IMR-90 (cell line): ENCODE measurements around the gene PI4KA. TPM values are rescaled to one million over a fixed set of nuclear protein-coding genes. Genes with fewer than 3 reads are reported as not detected.

ENCODE experiments used
- ATAC-seq: fragments of 200-7000 bp; cut with Tn5 transposase; 2 replicates; pipeline ENCODE4 v1.9.1; 2020; ENCODE audit warnings: low read depth, mild to moderate bottlenecking, moderate library complexity
- BruUV-seq: library from RNA; stranded (reverse); fragments of 400-500 nt; replicated peaks from 2 replicates; lab custom pipeline; 2021; lab: Mats Ljungman, UMichigan
- CTCF ChIA-PET: fragments of 300-600 bp; formaldehyde crosslinking; extraction: SDS; loops from one replicate; lab custom pipeline; 2021; ENCODE audit warnings: antibody characterized with exemption; lab: Yijun Ruan, JAX
- POLR2A ChIA-PET: fragments of 300-600 bp; sonication (Branson Sonifier 250); formaldehyde crosslinking; loops from one replicate; lab custom pipeline; 2022; ENCODE audit warnings: antibody characterized with exemption; ENCODE audit not compliant: unreplicated experiment; lab: Charles Lee
- DNase-seq: peaks from one replicate; pipeline ENCODE4 v3.0.0; 2013
- H2AFZ ChIP-seq: replicated peaks from 2 replicates; pipeline ENCODE3; 2013; ENCODE audit warnings: low read length, mild to moderate bottlenecking; ENCODE audit not compliant: poor library complexity
- H2AK5ac ChIP-seq: 2 replicates; pipeline ENCODE4 v1.6.1; 2013; ENCODE audit warnings: low read depth, low read length, inconsistent platforms
- H2AK9ac ChIP-seq: replicated peaks from 2 replicates; pipeline ENCODE3; 2013; ENCODE audit warnings: mild to moderate bottlenecking, low read depth, low read length, moderate library complexity; ENCODE audit not compliant: poor library complexity
- H2BK120ac ChIP-seq: 2 replicates; pipeline ENCODE4 v1.6.1; 2013; ENCODE audit warnings: low read depth, low read length, inconsistent platforms
- H2BK15ac ChIP-seq: 3 replicates; pipeline ENCODE4 v1.6.1; 2013; ENCODE audit warnings: low read depth, low read length, inconsistent platforms
- H2BK20ac ChIP-seq: 2 replicates; pipeline ENCODE4 v1.6.1; 2013; ENCODE audit warnings: low read depth, mild to moderate bottlenecking, inconsistent platforms, low read length, moderate library complexity
- H2BK5ac ChIP-seq: 2 replicates; pipeline ENCODE4 v1.6.1; 2013; ENCODE audit warnings: mild to moderate bottlenecking, low read depth, low read length, inconsistent platforms; ENCODE audit not compliant: poor library complexity, severe bottlenecking
- H3K14ac ChIP-seq: replicated peaks from 2 replicates; pipeline ENCODE4 v1.6.1; 2013; ENCODE audit warnings: low read depth, low read length, inconsistent platforms
- H3K18ac ChIP-seq: 2 replicates; pipeline ENCODE4 v1.6.1; 2013; ENCODE audit warnings: low read depth, low read length, control low read depth
- H3K23ac ChIP-seq: 2 replicates; pipeline ENCODE4 v1.6.1; 2013; ENCODE audit warnings: low read depth, low read length, inconsistent platforms
- H3K27ac ChIP-seq: 2 replicates; pipeline ENCODE4 v1.5.1; 2013; ENCODE audit warnings: mild to moderate bottlenecking, control low read depth, low read length; ENCODE audit not compliant: insufficient read depth
- H3K27me3 ChIP-seq: 2 replicates; pipeline ENCODE4 v1.6.1; 2013; ENCODE audit warnings: low read length; ENCODE audit not compliant: control insufficient read depth, insufficient read depth
- H3K36me3 ChIP-seq: 2 replicates; pipeline ENCODE4 v1.6.1; 2013; ENCODE audit warnings: low read length, mixed read lengths; ENCODE audit not compliant: control insufficient read depth, insufficient read depth
- H3K4ac ChIP-seq: 2 replicates; pipeline ENCODE4 v1.6.1; 2013; ENCODE audit warnings: low read depth, low read length, inconsistent platforms
- H3K4me1 ChIP-seq: 2 replicates; pipeline ENCODE4 v1.6.1; 2013; ENCODE audit warnings: low read length, mixed read lengths; ENCODE audit not compliant: control insufficient read depth, insufficient read depth
- H3K4me2 ChIP-seq: 2 replicates; pipeline ENCODE4 v1.6.1; 2013; ENCODE audit warnings: low read depth, mild to moderate bottlenecking, control low read depth, low read length, moderate library complexity
- H3K4me3 ChIP-seq: 2 replicates; pipeline ENCODE4 v1.5.1; 2013; ENCODE audit warnings: low read depth, mild to moderate bottlenecking, control low read depth, low read length, moderate library complexity; ENCODE audit not compliant: insufficient read depth
- H3K56ac ChIP-seq: 2 replicates; pipeline ENCODE4 v1.6.1; 2013; ENCODE audit warnings: low read length, inconsistent platforms; ENCODE audit not compliant: insufficient read depth; ENCODE audit errors: extremely low read depth
- H3K79me1 ChIP-seq, 2 experiments: 2 replicates each; pipeline ENCODE4 v1.6.1; 2013; ENCODE audit warnings: low read length in 2 of 2, inconsistent platforms in 1 of 2, low read depth in 1 of 2
- H3K9ac ChIP-seq: 2 replicates; pipeline ENCODE4 v1.6.1; 2013; ENCODE audit warnings: low read depth, low read length, control low read depth
- H3K9me1 ChIP-seq: 2 replicates; pipeline ENCODE4 v1.6.1; 2013; ENCODE audit warnings: low read length, inconsistent platforms; ENCODE audit not compliant: insufficient read depth
- H3K9me3 ChIP-seq: 2 replicates; pipeline ENCODE4 v1.6.1; 2013; ENCODE audit warnings: low read length; ENCODE audit not compliant: control insufficient read depth, insufficient read depth
- H4K20me1 ChIP-seq: 2 replicates; pipeline ENCODE4 v1.6.1; 2013; ENCODE audit warnings: low read length, inconsistent platforms; ENCODE audit not compliant: insufficient read depth
- H4K5ac ChIP-seq: 2 replicates; pipeline ENCODE4 v1.6.1; 2013; ENCODE audit warnings: mild to moderate bottlenecking, low read depth, low read length, control low read depth
- H4K8ac ChIP-seq, 2 experiments: 2 replicates each; pipeline ENCODE4 v1.6.1; 2013; ENCODE audit warnings: low read depth in 2 of 2, low read length in 2 of 2, control low read depth in 1 of 2, inconsistent platforms in 1 of 2
- H4K91ac ChIP-seq: 2 replicates; pipeline ENCODE4 v1.6.1; 2013; ENCODE audit warnings: low read depth, low read length, inconsistent platforms; ENCODE audit not compliant: insufficient read depth
- BHLHE40 ChIP-seq: fragments of 150-350 bp; IDR thresholded peaks from 2 replicates; pipeline ENCODE4 v1.6.1; 2016; ENCODE audit warnings: mild to moderate bottlenecking, low read depth, low read length
- CHD1 ChIP-seq: IDR thresholded peaks from 2 replicates; pipeline ENCODE4 v1.6.1; 2012; ENCODE audit warnings: low read depth, low read length, improper control_type of control experiment
- ELK1 ChIP-seq: fragments of 150-350 bp; IDR thresholded peaks from 2 replicates; pipeline ENCODE4 v1.6.1; 2016; ENCODE audit warnings: low read depth, mild to moderate bottlenecking, low read length, moderate library complexity, borderline replicate concordance
- FOS ChIP-seq: fragments of 150-350 bp; IDR thresholded peaks from 2 replicates; pipeline ENCODE4 v1.6.1; 2016; ENCODE audit warnings: low read depth, low read length
- MAFK ChIP-seq: IDR thresholded peaks from 2 replicates; pipeline ENCODE4 v1.6.1; 2012; ENCODE audit warnings: low read depth, low read length, improper control_type of control experiment
- MAZ ChIP-seq: IDR thresholded peaks from 2 replicates; pipeline ENCODE4 v1.6.1; 2012; ENCODE audit warnings: low read depth, mild to moderate bottlenecking, low read length, improper control_type of control experiment, moderate library complexity, borderline replicate concordance
- RAD21 ChIP-seq: IDR thresholded peaks from 2 replicates; pipeline ENCODE4 v1.6.1; 2012; ENCODE audit warnings: low read length, improper control_type of control experiment
- SMC3 ChIP-seq: fragments of 150-350 bp; IDR thresholded peaks from 2 replicates; pipeline ENCODE4 v1.6.1; 2016; ENCODE audit warnings: low read depth, mild to moderate bottlenecking, antibody characterized with exemption, low read length, moderate library complexity
- USF2 ChIP-seq: fragments of 150-350 bp; IDR thresholded peaks from 2 replicates; pipeline ENCODE4 v1.6.1; 2017; ENCODE audit warnings: mild to moderate bottlenecking, antibody characterized with exemption, low read length, low read depth
- WGBS, 2 experiments: methylation state at CpG; one replicate each; pipeline versions ENCODE4 v1.1.5 to v1.1.7; 2013; ENCODE audit warnings: missing lambda C conversion rate in 2 of 2; ENCODE audit not compliant: insufficient read length in 1 of 2; ENCODE audit errors: extremely low coverage in 2 of 2; 5-methylcytosine and 5-hydroxymethylcytosine counted together
- dilution Hi-C: fragments of 300-500 bp; cut with HindIII; formaldehyde crosslinking; loops from one replicate; pipeline ENCODE4 v1.14.3; 2018; ENCODE audit warnings: low sequenced_read_pairs; ENCODE audit not compliant: unreplicated experiment
- in situ Hi-C: fragments of 300-500 bp; cut with MboI; formaldehyde crosslinking; loops from 3 replicates; pipeline ENCODE4 v1.14.3; 2019; ENCODE audit warnings: low sequenced_read_pairs, inconsistent platforms, mixed read lengths
- intact Hi-C: fragments of 100-400 bp; cut with micrococcal nuclease; formaldehyde crosslinking; loops from 2 replicates; pipeline ENCODE4 v1.10.0; 2022
- polyA plus RNA-seq, 3 experiments: library from polyadenylated mRNA; depleted of rRNA; stranded (reverse); fragments of >200 nt; gene quantifications; 2 replicates each; pipeline ENCODE4 v1.2.3, GENCODE V29; 2012; ENCODE audit warnings: low replicate concordance in 1 of 3
- total RNA-seq: library from RNA; depleted of rRNA; stranded (reverse); fragments of >200 nt; gene quantifications from 2 replicates; pipeline ENCODE4 v1.2.3, GENCODE V29; 2012

Gene PI4KA
- total and polyA plus RNA-seq, 2 of the 4 experiments (the other 2 are of a cell fraction): 16.8 to 35.5 TPM

GRCh38 chr22:20799449-20799848, 59.2 kb downstream of the PI4KA start:
- Histone ChIP-seq H3K23ac (no peak overlapping the region), H2BK5ac (no peak overlapping the region), H3K56ac (no peak overlapping the region), H2AK5ac (no peak overlapping the region), H3K36me3 (peaks cover 61% of the 10 kb centered on the region), H2AFZ (no peak overlapping the region), H3K4me1 (no peaks in the 10 kb centered on the region), H3K4me2 (no peak overlapping the region), H3K4me3 (no peak overlapping the region), H3K27me3 (no peaks in the 10 kb centered on the region), H2BK20ac (no peak overlapping the region), H2BK15ac (no peak overlapping the region), H4K20me1 (no peaks in the 10 kb centered on the region), H4K5ac (no peak overlapping the region), H4K91ac (no peak overlapping the region), H2AK9ac (no peak overlapping the region), H3K9me1 (peaks cover 4% of the 10 kb centered on the region; the same call in 1 of the 2 replicates), H3K14ac (no peak overlapping the region), H4K8ac (no peak overlapping the region), H3K9ac (no peak overlapping the region), H2BK120ac (no peak overlapping the region), H3K18ac (no peak overlapping the region), H3K79me1 (0 out of 4 replicates have a peak, but pooled peaks cover 0 to 7% of the 10 kb centered on the region in 2 experiments), H3K4ac (no peak overlapping the region), H3K27ac (no peak overlapping the region), H3K9me3 (no peaks in the 10 kb centered on the region)
- dilution Hi-C loops (no loop called here), intact Hi-C loops (no loop called here), in situ Hi-C loops (no loop called here)
- CTCF ChIA-PET: no interaction called here
- ATAC-seq (no peak), DNase-seq (no peak)
- 92% methylated on average over 8 of the region's 8 CpGs; no CpG with 5 or more reads in 1 of the 2 experiments for WGBS, 2 experiments
- BruUV-seq: no TSS peak
- TF ChIP-seq USF2 (no peak), CHD1 (no peak), BHLHE40 (no peak), RAD21 (no peak), SMC3 (no peak), MAFK (no peak), FOS (no peak), ELK1 (no peak), MAZ (no peak)
- POLR2A ChIA-PET: no interaction called here
